ENCODE results near the gene PDE4D. TPM values are rescaled to one million over a fixed set of nuclear protein-coding genes. Genes with fewer than 3 reads are reported as not detected.

The PDE4D gene
- total and polyA plus RNA-seq, 2 of the 4 experiments (the other 2 are of a cell fraction) = 1.4 to 7.9 TPM

- no peaks in the 10 kb centered on the region for H3K9me1 ChIP-seq (ENCODE audit: insufficient read depth, low read length)
- H2BK5ac ChIP-seq (ENCODE audit: low read depth, low read length, poor library complexity, severe bottlenecking) = no peak overlapping the region
- no peak overlapping the region for H3K56ac ChIP-seq (ENCODE audit: extremely low read depth, insufficient read depth, low read length)
- no peak overlapping the region for H3K9ac ChIP-seq (ENCODE audit: low read depth, low read length)
- no peak for ATAC-seq (ENCODE audit: low read depth)
- H4K8ac ChIP-seq (ENCODE audit: low read depth in 2 of 2, low read length in 2 of 2) = no peak overlapping the region
- BruUV-seq (replicated peaks) = no TSS peak
- H3K4me3 ChIP-seq (ENCODE audit: insufficient read depth, low read depth, low read length) = no peak overlapping the region
- no peak overlapping the region for H3K23ac ChIP-seq (ENCODE audit: low read depth, low read length)
- no peak for DNase-seq
- H3K4me1 ChIP-seq (ENCODE audit: control insufficient read depth, insufficient read depth, low read length) = no peaks in the 10 kb centered on the region
- no peak overlapping the region for H3K14ac ChIP-seq (replicated peaks; ENCODE audit: low read depth, low read length)
- H3K27ac ChIP-seq (ENCODE audit: insufficient read depth, low read length) = no peak overlapping the region
- H3K4ac ChIP-seq (ENCODE audit: low read depth, low read length) = no peak overlapping the region
- no peak overlapping the region for H4K5ac ChIP-seq (ENCODE audit: low read depth, low read length)
- no peak for TF ChIP-seq FOS (IDR thresholded peaks at IDR 0.05; ENCODE audit: low read depth, low read length)
- TF ChIP-seq BHLHE40 (IDR thresholded peaks at IDR 0.05; ENCODE audit: low read depth, low read length) = no peak
- TF ChIP-seq POLR2A (IDR thresholded peaks at IDR 0.05; ENCODE audit: low read depth, low read length) = no peak
- no peak for TF ChIP-seq MXI1 (IDR thresholded peaks at IDR 0.05; ENCODE audit: borderline replicate concordance, low read depth, low read length)
- TF ChIP-seq USF2 (IDR thresholded peaks at IDR 0.05; ENCODE audit: low read depth, low read length) = no peak
- TF ChIP-seq RAD21 (IDR thresholded peaks at IDR 0.05; ENCODE audit: low read length) = no peak
- TF ChIP-seq CEBPB (IDR thresholded peaks at IDR 0.05; ENCODE audit: low read depth, low read length) = no peak
- TF ChIP-seq NFE2L2 (IDR thresholded peaks at IDR 0.05; ENCODE audit: low read depth, low read length) = no peak
- no peak for TF ChIP-seq RFX5 (IDR thresholded peaks at IDR 0.05; ENCODE audit: low read depth, low read length)
- TF ChIP-seq MAZ (IDR thresholded peaks at IDR 0.05; ENCODE audit: borderline replicate concordance, low read depth, low read length) = no peak
- TF ChIP-seq RCOR1 (IDR thresholded peaks at IDR 0.05; ENCODE audit: insufficient replicate concordance, low read length) = no peak
- no peak for TF ChIP-seq MAFK (IDR thresholded peaks at IDR 0.05; ENCODE audit: low read depth, low read length)
- no peak for TF ChIP-seq CHD1 (IDR thresholded peaks at IDR 0.05; ENCODE audit: low read depth, low read length)
- dilution Hi-C loops (cut with HindIII; ENCODE audit: low sequenced_read_pairs, unreplicated experiment) (no loop called here), intact Hi-C loops (cut with micrococcal nuclease) (no loop called here), in situ Hi-C loops (cut with MboI; ENCODE audit: low sequenced_read_pairs) (no loop called here)
- POLR2A ChIA-PET (ENCODE audit: unreplicated experiment) = no interaction called here
- no peak overlapping the region for H3K4me2 ChIP-seq (ENCODE audit: low read depth, low read length)
- H2AFZ ChIP-seq (replicated peaks; ENCODE audit: low read length, poor library complexity) = no peak overlapping the region
- no peaks in the 10 kb centered on the region for H4K20me1 ChIP-seq (ENCODE audit: insufficient read depth, low read length)
- H2AK5ac ChIP-seq (ENCODE audit: low read depth, low read length) = no peak overlapping the region
- no peaks in the 10 kb centered on the region for H3K27me3 ChIP-seq (ENCODE audit: control insufficient read depth, insufficient read depth, low read length)
- H2BK15ac ChIP-seq (ENCODE audit: low read depth, low read length) = no peak overlapping the region
- no peaks in the 10 kb centered on the region for H3K36me3 ChIP-seq (ENCODE audit: control insufficient read depth, insufficient read depth, low read length)
- no peaks in the 10 kb centered on the region for H3K9me3 ChIP-seq (ENCODE audit: control insufficient read depth, insufficient read depth, low read length)
- WGBS, 2 experiments (ENCODE audit: extremely low coverage in 2 of 2, insufficient read length in 1 of 2) = no CpG with 5 or more reads among the region's 2 CpGs
- H4K91ac ChIP-seq (ENCODE audit: insufficient read depth, low read depth, low read length) = no peak overlapping the region
- H2BK120ac ChIP-seq (ENCODE audit: low read depth, low read length) = no peak overlapping the region
- CTCF ChIA-PET = no interaction called here
- no peak overlapping the region for H3K18ac ChIP-seq (ENCODE audit: low read depth, low read length)
- H3K79me1 ChIP-seq (ENCODE audit: low read depth in 1 of 2, low read length in 2 of 2) = no peaks in the 10 kb centered on the region
- H2AK9ac ChIP-seq (replicated peaks; ENCODE audit: low read depth, low read length, poor library complexity) = no peak overlapping the region
- H2BK20ac ChIP-seq (ENCODE audit: low read depth, low read length) = no peak overlapping the region
These were observed 265.3 kb downstream of the PDE4D start for GRCh38 chr5:59628062-59628828.

Measured in IMR-90 (cell line).